Hepatocyte (in vitro differentiated cells): Measurements from ENCODE around the gene ELAVL2.

Source experiments
- EZH2 ChIP-seq: fragments of 200-600 bp; sonication (generic); IDR thresholded peaks from 2 replicates; pipeline ENCODE4 v1.6.1; 2016; ENCODE audit warnings: antibody characterized with exemption, mild to moderate bottlenecking, borderline replicate concordance
- TF ChIP-seq, protein P1 (sequence below): fragments of 200-600 bp; sonication (generic); IDR thresholded peaks from 2 replicates; pipeline ENCODE4 v1.5.1; 2016; ENCODE audit warnings: antibody characterized with exemption, mild to moderate bottlenecking; ENCODE audit not compliant: poor library complexity

DNA sequence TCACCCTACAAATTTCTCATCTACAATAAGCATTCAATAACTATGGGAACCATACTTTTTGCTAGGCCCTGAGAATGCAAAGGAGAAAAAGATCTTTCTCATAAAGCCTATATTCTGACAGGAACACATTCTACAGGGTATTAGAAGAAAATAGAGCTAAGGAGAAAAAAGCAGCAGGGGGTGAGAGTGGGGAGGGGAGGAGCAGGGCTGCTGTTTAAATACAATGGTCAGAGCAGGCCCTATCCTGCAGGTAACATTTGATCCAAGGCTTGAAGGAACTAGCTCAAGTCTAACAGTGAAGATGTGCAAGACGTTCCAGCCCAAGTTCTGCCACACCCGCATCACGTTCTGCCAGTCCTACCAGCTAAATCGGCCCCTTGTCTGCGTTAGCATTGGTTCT, 89.7 kb downstream of the ELAVL2 start:
- TF ChIP-seq, protein P1, sequence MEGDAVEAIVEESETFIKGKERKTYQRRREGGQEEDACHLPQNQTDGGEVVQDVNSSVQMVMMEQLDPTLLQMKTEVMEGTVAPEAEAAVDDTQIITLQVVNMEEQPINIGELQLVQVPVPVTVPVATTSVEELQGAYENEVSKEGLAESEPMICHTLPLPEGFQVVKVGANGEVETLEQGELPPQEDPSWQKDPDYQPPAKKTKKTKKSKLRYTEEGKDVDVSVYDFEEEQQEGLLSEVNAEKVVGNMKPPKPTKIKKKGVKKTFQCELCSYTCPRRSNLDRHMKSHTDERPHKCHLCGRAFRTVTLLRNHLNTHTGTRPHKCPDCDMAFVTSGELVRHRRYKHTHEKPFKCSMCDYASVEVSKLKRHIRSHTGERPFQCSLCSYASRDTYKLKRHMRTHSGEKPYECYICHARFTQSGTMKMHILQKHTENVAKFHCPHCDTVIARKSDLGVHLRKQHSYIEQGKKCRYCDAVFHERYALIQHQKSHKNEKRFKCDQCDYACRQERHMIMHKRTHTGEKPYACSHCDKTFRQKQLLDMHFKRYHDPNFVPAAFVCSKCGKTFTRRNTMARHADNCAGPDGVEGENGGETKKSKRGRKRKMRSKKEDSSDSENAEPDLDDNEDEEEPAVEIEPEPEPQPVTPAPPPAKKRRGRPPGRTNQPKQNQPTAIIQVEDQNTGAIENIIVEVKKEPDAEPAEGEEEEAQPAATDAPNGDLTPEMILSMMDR, result no peak
- TF ChIP-seq EZH2, result no peak
